SJSA1 (cell line): ENCODE data around the gene REEP6. TPM values are rescaled to one million over a fixed set of nuclear protein-coding genes. Genes with fewer than 3 reads are reported as not detected.

ENCODE experiments used
- DNase-seq, 2 experiments: peaks; one replicate each; pipeline ENCODE4 v3.0.0-alpha.2; 2015 to 2020; ENCODE audit warnings: low spot score in 2 of 2, low read depth in 1 of 2
- H3K27ac ChIP-seq: fragments of 250-450 bp; sonication (Bioruptor Pico); 2 replicates; pipeline ENCODE4 v1.5.1; 2020; ENCODE audit warnings: mild to moderate bottlenecking, moderate library complexity
- H3K27me3 ChIP-seq: fragments of 250-450 bp; sonication (Bioruptor Pico); replicated peaks from 2 replicates; pipeline ENCODE4 v1.5.1; 2020; ENCODE audit warnings: mild to moderate bottlenecking, moderate library complexity
- H3K36me3 ChIP-seq: fragments of 250-450 bp; sonication (Bioruptor Pico); 2 replicates; pipeline ENCODE4 v1.5.1; 2020; ENCODE audit warnings: mild to moderate bottlenecking
- H3K4me1 ChIP-seq: fragments of 250-450 bp; sonication (Bioruptor Pico); replicated peaks from 2 replicates; pipeline ENCODE4 v1.6.1; 2021; ENCODE audit warnings: mild to moderate bottlenecking
- H3K4me3 ChIP-seq: fragments of 250-450 bp; sonication (Bioruptor Pico); 2 replicates; pipeline ENCODE4 v1.5.1; 2020; ENCODE audit warnings: mild to moderate bottlenecking
- H3K9me3 ChIP-seq: fragments of 250-450 bp; sonication (Bioruptor Pico); replicated peaks from 2 replicates; pipeline ENCODE4 v1.5.1; 2020; ENCODE audit warnings: mild to moderate bottlenecking
- total RNA-seq: library from RNA; depleted of rRNA; stranded (reverse); fragments of >200 nt; shearing (Covaris generic); gene quantifications from 2 replicates; pipeline ENCODE4 v1.2.3, GENCODE V29; 2014

The REEP6 gene
- total RNA-seq, 1 experiment from 2014 or later = 0.92 TPM

GRCh38 chr19:1452802-1453524 lies 38.0 kb upstream of the REEP6 start:
- Histone ChIP-seq H3K9me3 (no peaks in the 10 kb centered on the region; the same call in 1 of the 2 replicates), H3K27ac (no peak overlapping the region), H3K4me1 (peaks cover 25% of the 10 kb centered on the region), H3K27me3 (peaks cover 91% of the 10 kb centered on the region), H3K4me3 (no peak overlapping the region), H3K36me3 (no peaks in the 10 kb centered on the region; the same call in 1 of the 2 replicates)
- DNase-seq = no peak

DNA sequence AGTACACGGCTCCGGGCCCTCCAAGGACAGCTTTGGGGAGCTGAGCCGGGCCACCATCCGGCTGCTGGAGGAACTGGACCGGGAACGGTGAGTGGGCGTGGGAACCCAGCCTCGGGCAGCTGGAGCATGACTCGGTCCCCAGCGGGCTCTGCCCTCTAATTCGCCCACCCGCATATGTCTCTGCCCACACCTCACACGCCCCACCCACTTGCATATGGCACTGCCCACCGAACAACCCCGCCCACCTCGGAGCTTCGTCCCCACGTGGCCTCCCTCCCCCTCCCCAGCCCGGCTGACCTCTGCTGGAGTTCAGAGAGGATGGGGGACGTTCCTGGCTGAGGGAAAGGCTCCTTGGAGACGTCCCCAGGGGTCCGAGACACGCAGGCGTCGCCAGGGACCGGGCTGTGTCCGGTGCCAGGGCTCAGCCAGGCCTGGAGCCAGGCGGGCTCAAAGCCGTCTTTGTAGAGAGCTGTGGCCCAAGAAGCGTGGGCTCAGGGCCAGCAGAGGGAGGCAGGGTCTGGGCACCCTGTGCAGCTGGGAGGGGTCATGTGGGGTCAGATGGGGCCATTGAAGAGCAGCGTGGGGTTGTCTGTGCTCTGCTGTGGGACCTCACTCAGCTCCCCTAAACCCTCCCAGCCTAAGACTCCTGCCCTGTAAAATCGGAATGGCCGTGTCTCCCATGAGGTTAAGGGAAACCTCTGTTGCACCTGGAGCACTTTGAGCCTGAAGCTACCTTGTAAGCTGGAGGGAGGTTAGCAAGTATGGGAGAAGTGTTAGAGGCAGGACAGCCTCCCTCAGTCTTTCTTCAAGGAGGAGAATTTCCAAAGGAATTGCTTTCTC lies 37.2 kb upstream of the REEP6 start:
- Histone ChIP-seq H3K27me3 (peaks cover 93% of the 10 kb centered on the region), H3K4me1 (peaks cover 25% of the 10 kb centered on the region), H3K4me3 (no peak overlapping the region), H3K36me3 (no peaks in the 10 kb centered on the region; the same call in 1 of the 2 replicates), H3K9me3 (no peaks in the 10 kb centered on the region; the same call in 1 of the 2 replicates), H3K27ac (no peak overlapping the region)
- peak; percentile 13 to 79 for DNase-seq

DNA sequence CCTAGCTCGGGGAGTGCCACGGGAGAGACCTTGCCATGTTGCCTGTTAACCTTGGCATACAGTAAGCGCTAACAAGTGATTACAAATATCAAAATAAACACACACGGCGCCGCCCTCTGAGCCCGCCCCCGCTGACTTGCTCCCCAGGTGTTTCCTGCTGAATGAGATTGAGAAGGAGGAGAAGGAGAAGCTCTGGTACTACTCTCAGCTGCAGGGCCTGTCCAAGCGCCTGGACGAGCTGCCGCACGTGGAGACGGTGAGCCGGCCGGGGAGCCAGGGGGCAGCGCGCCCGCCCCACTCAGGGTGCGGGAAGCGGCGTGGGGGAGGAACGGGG lies 36.0 kb upstream of the REEP6 start:
- Histone ChIP-seq H3K36me3 (no peaks in the 10 kb centered on the region; the same call in 1 of the 2 replicates), H3K4me1 (peaks cover 25% of the 10 kb centered on the region), H3K27ac (no peak overlapping the region), H3K27me3 (peaks cover 81% of the 10 kb centered on the region), H3K4me3 (no peak overlapping the region), H3K9me3 (no peaks in the 10 kb centered on the region; the same call in 1 of the 2 replicates)
- DNase-seq = no peak

GRCh38 chr19:1455336-1456120 lies 35.5 kb upstream of the REEP6 start:
- Histone ChIP-seq H3K4me1 (peaks cover 25% of the 10 kb centered on the region), H3K27ac (no peak overlapping the region), H3K27me3 (peaks cover 75% of the 10 kb centered on the region), H3K4me3 (no peak overlapping the region), H3K9me3 (no peaks in the 10 kb centered on the region), H3K36me3 (peaks cover 4% of the 10 kb centered on the region)
- DNase-seq = peak; percentile 52 to 78

DNA sequence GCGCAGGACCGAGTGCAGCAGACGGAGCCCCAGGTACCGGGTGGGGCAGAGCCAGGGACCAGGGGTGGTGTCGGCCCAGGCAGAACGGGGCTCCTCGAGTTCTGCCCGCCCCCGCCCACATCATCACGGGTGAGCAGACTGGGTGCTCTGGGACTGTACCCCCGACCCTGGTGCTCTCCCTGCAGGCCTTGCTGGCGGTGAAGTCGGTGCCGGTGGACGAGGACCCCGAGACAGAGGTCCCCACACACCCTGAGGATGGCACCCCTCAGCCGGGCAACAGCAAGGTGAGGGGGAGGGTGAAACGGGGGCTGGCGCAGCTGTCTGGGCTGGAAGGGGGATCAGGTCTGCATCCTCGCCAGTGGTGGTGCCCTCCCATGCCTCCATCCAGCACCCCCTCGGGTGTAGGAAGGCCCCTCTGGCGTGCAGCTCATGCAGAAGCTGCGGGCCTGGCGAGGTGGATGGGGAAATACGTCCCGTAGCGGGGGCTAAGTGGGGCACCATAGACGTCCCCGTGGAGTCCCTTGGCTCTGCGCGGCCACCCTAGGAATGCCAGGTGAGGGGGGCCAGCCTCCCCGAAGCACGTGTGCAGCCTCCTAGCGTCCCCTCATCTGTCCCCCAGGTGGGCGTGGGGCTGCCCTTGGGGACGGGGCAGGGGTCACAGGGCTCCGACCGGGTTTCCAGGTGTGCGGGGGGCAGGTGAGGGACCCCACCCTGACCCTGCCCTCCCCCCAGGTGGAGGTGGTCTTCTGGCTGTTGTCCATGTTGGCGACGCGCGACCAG lies 34.7 kb upstream of the REEP6 start:
- H3K36me3 ChIP-seq = peaks cover 8% of the 10 kb centered on the region; the same call in 1 of the 2 replicates
- peaks cover 67% of the 10 kb centered on the region for H3K27me3 ChIP-seq
- H3K4me3 ChIP-seq = no peak overlapping the region
- no peak for DNase-seq
- H3K27ac ChIP-seq = no peak overlapping the region
- H3K9me3 ChIP-seq = no peaks in the 10 kb centered on the region
- H3K4me1 ChIP-seq = peaks cover 25% of the 10 kb centered on the region

DNA sequence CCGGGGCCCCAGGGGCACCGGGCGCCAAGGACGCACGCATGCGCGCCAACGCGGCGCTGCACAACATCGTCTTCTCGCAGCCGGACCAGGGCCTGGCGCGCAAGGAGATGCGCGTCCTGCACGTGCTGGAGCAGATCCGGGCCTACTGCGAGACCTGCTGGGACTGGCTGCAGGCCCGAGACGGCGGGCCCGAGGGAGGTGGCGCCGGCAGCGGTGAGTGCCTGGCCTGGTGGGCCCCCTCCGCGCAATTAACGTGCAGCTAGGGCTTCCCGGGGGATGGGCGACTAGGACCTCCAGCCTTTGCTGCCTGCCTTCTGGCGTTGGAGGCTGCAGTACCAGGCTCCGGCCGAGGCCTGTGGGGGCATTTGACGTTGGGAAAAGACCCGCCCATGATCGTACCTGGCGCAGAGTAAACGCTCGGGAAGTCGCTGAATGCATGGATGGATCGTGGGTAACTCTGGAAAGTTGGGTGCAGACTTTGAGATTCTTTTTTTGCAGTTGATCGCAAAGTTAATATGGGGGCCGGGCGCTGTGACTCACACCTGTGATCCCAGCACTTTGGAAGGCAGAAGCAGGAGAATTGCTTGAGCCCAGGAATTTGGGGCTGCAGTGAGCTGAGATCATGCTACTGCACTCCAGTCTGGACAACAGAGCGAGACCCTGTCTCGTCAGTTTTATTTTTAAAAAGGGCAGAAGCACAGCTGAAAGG lies 33.8 kb upstream of the REEP6 start:
- no peak overlapping the region for H3K4me3 ChIP-seq
- H3K4me1 ChIP-seq = peaks cover 25% of the 10 kb centered on the region
- H3K27ac ChIP-seq = no peak overlapping the region
- peaks cover 58% of the 10 kb centered on the region for H3K27me3 ChIP-seq
- DNase-seq = peak in 1 of 2 experiments; percentile 14
- no peaks in the 10 kb centered on the region for H3K9me3 ChIP-seq
- peaks cover 8% of the 10 kb centered on the region; the same call in 1 of the 2 replicates for H3K36me3 ChIP-seq

GRCh38 chr19:1457892-1458291 lies 33.1 kb upstream of the REEP6 start:
- H3K4me1 ChIP-seq = peaks cover 25% of the 10 kb centered on the region
- H3K36me3 ChIP-seq = peaks cover 8% of the 10 kb centered on the region; the same call in 1 of the 2 replicates
- H3K4me3 ChIP-seq = no peak overlapping the region
- peaks cover 51% of the 10 kb centered on the region for H3K27me3 ChIP-seq
- no peak for DNase-seq
- H3K9me3 ChIP-seq = no peaks in the 10 kb centered on the region
- H3K27ac ChIP-seq = no peak overlapping the region

- peaks cover 18% of the 10 kb centered on the region for H3K4me1 ChIP-seq
These were observed 31.5 kb upstream of the REEP6 start for GRCh38 chr19:1459479-1459878.

DNA sequence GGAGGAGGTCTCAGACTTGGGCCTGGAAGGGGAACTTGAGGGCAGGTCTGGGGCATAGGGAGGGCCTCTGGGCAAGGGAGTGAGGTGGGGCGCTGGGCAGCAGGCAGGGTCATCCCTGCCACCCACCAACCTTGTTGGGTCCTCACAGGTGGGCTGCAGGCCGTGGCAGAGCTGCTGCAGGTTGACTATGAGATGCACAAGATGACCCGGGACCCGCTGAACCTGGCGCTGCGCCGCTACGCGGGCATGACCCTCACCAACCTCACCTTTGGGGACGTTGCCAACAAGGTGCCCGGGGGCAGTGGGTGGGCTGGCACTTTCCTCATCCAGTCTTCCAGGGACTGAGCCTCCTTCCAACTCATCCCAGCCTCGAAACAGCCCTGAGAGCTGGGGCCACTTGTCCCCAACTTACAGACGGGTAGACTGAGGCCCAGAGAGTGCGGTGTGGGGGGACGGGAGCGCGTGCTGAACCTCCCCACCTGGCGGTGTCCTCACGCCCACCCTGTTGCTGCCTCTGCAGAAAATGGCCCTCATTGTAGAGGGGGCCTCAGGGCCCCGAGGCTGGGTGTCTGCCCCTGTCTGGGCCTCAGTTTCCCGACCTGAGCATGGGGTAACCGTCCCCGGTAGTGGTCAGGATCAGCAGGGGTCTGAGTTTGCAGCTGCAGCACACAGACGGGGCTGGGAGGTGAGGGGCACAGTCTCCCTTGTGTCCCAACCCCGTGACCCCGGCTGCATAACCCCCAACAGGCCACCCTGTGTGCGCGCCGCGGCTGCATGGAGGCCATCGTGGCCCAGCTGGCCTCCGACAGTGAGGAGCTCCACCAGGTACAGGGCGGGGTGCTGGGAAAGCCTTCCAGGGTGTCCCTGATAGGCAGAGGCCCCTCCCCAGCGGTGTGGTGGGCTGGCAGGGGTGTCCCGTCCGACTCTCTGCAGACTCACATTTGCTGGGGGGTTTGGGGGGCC lies 30.7 kb upstream of the REEP6 start:
- Histone ChIP-seq H3K9me3 (no peaks in the 10 kb centered on the region), H3K36me3 (peaks cover 8% of the 10 kb centered on the region; the same call in 1 of the 2 replicates), H3K27ac (no peak overlapping the region), H3K4me3 (no peak overlapping the region), H3K4me1 (peaks cover 16% of the 10 kb centered on the region), H3K27me3 (peaks cover 27% of the 10 kb centered on the region)
- no peak for DNase-seq

More at GRCh38 chr19:1459479-1459878, 31.5 kb upstream of the REEP6 start:
- H3K27ac ChIP-seq = no peak overlapping the region
- H3K4me3 ChIP-seq = no peak overlapping the region
- DNase-seq = no peak
- H3K36me3 ChIP-seq = peaks cover 8% of the 10 kb centered on the region; the same call in 1 of the 2 replicates
- H3K9me3 ChIP-seq = no peaks in the 10 kb centered on the region
- peaks cover 35% of the 10 kb centered on the region for H3K27me3 ChIP-seq

GRCh38 chr19:1461862-1462261 lies 29.1 kb upstream of the REEP6 start:
- DNase-seq = no peak
- no peak overlapping the region for H3K4me3 ChIP-seq

GRCh38 chr19:1465191-1466016 lies 25.6 kb upstream of the REEP6 start:
- Histone ChIP-seq H3K4me1 (peaks cover 25% of the 10 kb centered on the region), H3K36me3 (peaks cover 8% of the 10 kb centered on the region; the same call in 1 of the 2 replicates), H3K27me3 (peaks cover 37% of the 10 kb centered on the region), H3K4me3 (no peak overlapping the region), H3K9me3 (peaks cover 2% of the 10 kb centered on the region; the same call in 1 of the 2 replicates), H3K27ac (no peak overlapping the region)
- DNase-seq = no peak

More at GRCh38 chr19:1461862-1462261, 29.1 kb upstream of the REEP6 start:
- Histone ChIP-seq H3K9me3 (no peaks in the 10 kb centered on the region), H3K27me3 (peaks cover 16% of the 10 kb centered on the region), H3K27ac (no peak overlapping the region), H3K4me1 (peaks cover 4% of the 10 kb centered on the region), H3K36me3 (peaks cover 8% of the 10 kb centered on the region; the same call in 1 of the 2 replicates)
